Keratinocyte (primary cell): ENCODE measurements around the gene HHIPL1. TPM values are rescaled to one million over a fixed set of nuclear protein-coding genes. Genes with fewer than 3 reads are reported as not detected.

Experiments used
- DNase-seq: peaks from one replicate; pipeline ENCODE4 v3.0.0-alpha.2; 2011; ENCODE audit warnings: low read depth, missing footprints, low spot score
- FAIRE-seq: peaks from 2 replicates; lab custom pipeline; 2011; peaks lifted over from hg19 to GRCh38; lab: Jason Lieb, UNC
- H2AFZ ChIP-seq: 2 replicates; pipeline ENCODE4 v1.6.0; 2012; ENCODE audit warnings: low read length, control low read depth, inconsistent platforms; ENCODE audit not compliant: control insufficient read depth
- H3K27ac ChIP-seq: 2 replicates; pipeline ENCODE4 v1.5.1; 2011; ENCODE audit warnings: low read length; ENCODE audit not compliant: control insufficient read depth, insufficient read depth
- H3K27me3 ChIP-seq: 3 replicates; pipeline ENCODE4 v1.6.0; 2011; ENCODE audit warnings: low read length; ENCODE audit not compliant: control insufficient read depth, insufficient read depth; ENCODE audit errors: extremely low read depth
- H3K36me3 ChIP-seq, 2 experiments: 2 replicates in 1 of 2; 3 replicates in 1 of 2; pipeline ENCODE4 v1.5.1; 2011; ENCODE audit warnings: low read length in 2 of 2, mild to moderate bottlenecking in 1 of 2; ENCODE audit not compliant: control insufficient read depth in 2 of 2, insufficient read depth in 2 of 2; ENCODE audit errors: extremely low read depth in 1 of 2
- H3K4me1 ChIP-seq: 3 replicates; pipeline ENCODE4 v1.5.1; 2011; ENCODE audit warnings: low read length; ENCODE audit not compliant: control insufficient read depth, insufficient read depth; ENCODE audit errors: extremely low read depth
- H3K4me2 ChIP-seq: 3 replicates; pipeline ENCODE4 v1.6.0; 2011; ENCODE audit warnings: low read depth, low read length; ENCODE audit not compliant: control insufficient read depth, insufficient read depth; ENCODE audit errors: extremely low read depth
- H3K4me3 ChIP-seq, 3 experiments: fragments of 200-600 bp in 1 of 3; sonication (generic) in 1 of 3; 2 replicates in 2 of 3; 3 replicates in 1 of 3; pipeline ENCODE4 v1.5.1; 2011 to 2016; ENCODE audit warnings: low read length in 3 of 3, mild to moderate bottlenecking in 3 of 3, control low read depth in 2 of 3, inconsistent platforms in 1 of 3, low read depth in 1 of 3, mixed read lengths in 1 of 3, mixed run types in 1 of 3, moderate library complexity in 1 of 3; ENCODE audit not compliant: control insufficient read depth in 2 of 3, insufficient read depth in 2 of 3; ENCODE audit errors: extremely low read depth in 1 of 3
- H3K79me2 ChIP-seq: 2 replicates; pipeline ENCODE4 v1.6.0; 2012; ENCODE audit warnings: low read length; ENCODE audit not compliant: control insufficient read depth, insufficient read depth
- H3K9ac ChIP-seq: 3 replicates; pipeline ENCODE4 v1.6.0; 2011; ENCODE audit warnings: low read length; ENCODE audit not compliant: control insufficient read depth, insufficient read depth; ENCODE audit errors: extremely low read depth
- H3K9me1 ChIP-seq: 3 replicates; pipeline ENCODE4 v1.6.0; 2011; ENCODE audit warnings: low read length; ENCODE audit not compliant: control insufficient read depth, insufficient read depth; ENCODE audit errors: extremely low read depth
- H3K9me3 ChIP-seq: 2 replicates; pipeline ENCODE4 v1.5.1; 2012; ENCODE audit warnings: low read depth, low read length; ENCODE audit not compliant: control insufficient read depth
- H4K20me1 ChIP-seq: 3 replicates; pipeline ENCODE4 v1.6.0; 2011; ENCODE audit warnings: low read length; ENCODE audit not compliant: control insufficient read depth, insufficient read depth; ENCODE audit errors: extremely low read depth
- EZH2 ChIP-seq: IDR thresholded peaks from one replicate; pipeline ENCODE4 v1.6.1; 2012; ENCODE audit warnings: inconsistent platforms, mild to moderate bottlenecking, low read length, moderate library complexity
- dilution Hi-C: fragments of 300-500 bp; cut with MboI; formaldehyde crosslinking; loops from one replicate; pipeline ENCODE4 v1.7.0; 2020; ENCODE audit warnings: low sequenced_read_pairs; ENCODE audit not compliant: extremely low pct_ligation_motif_present
- polyA plus RNA-seq, 5 experiments: library from polyadenylated mRNA; depleted of rRNA in 3 of 5; stranded (reverse) in 3 of 5; stranded (forward) in 1 of 5; unstranded in 1 of 5; fragments of >200 nt; gene quantifications; 1 replicate in 1 of 5; 2 replicates in 3 of 5; 3 replicates in 1 of 5; pipeline versions ENCODE4 v1.2.1 to v1.2.3, GENCODE V29; 2011 to 2012; ENCODE audit warnings: missing spikeins in 2 of 5, low read depth in 1 of 5, low replicate concordance in 1 of 5
- TF ChIP-seq, protein P1 (sequence below), 3 experiments: IDR thresholded peaks in 1 of 3; conservative IDR thresholded peaks in 1 of 3; optimal IDR thresholded peaks in 1 of 3; 2 replicates in 2 of 3; 3 replicates in 1 of 3; pipeline versions ENCODE3 to v1.5.1; 2011; ENCODE audit warnings: low read length in 3 of 3, mild to moderate bottlenecking in 3 of 3, moderate library complexity in 2 of 3, control low read depth in 1 of 3, inconsistent platforms in 1 of 3; ENCODE audit not compliant: insufficient read depth in 2 of 3; ENCODE audit errors: extremely low read depth in 1 of 3

HHIPL1 gene
- polyA plus RNA-seq, 1 donor (not counting 4 experiments of a cell fraction or from before 2014, with no cell fraction given), result 0.08 TPM

DNA sequence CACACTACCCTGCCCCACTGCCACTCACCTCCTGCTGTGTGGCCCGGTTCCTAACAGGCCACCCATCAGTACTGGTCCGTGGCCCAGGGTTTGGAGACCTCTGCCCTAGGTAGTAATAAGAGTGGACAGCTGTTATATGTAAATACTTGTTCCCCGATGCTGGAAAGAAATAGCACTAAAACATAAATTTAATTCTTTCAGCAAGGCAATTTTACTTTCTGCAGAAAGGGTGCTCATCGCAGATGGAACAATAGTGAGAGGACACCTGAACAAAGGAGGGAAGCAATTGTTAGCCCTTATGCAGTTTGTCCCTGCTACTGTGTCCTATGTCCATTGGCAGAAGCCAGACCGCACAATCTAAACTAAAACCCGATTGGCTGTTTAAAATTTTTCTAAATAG, 33.3 kb downstream of the HHIPL1 start:
- no peak overlapping the region for H3K27ac ChIP-seq
- H3K4me1 ChIP-seq, result peaks cover 4% of the 10 kb centered on the region
- H3K4me2 ChIP-seq, result no peak overlapping the region
- dilution Hi-C loops, result no loop called here
- no peak overlapping the region for H3K4me3 ChIP-seq
- no peak overlapping the region for H2AFZ ChIP-seq
- peaks cover 30% of the 10 kb centered on the region for H3K27me3 ChIP-seq
- no peaks in the 10 kb centered on the region for H3K36me3 ChIP-seq
- no peak for TF ChIP-seq EZH2
- TF ChIP-seq, protein P1, sequence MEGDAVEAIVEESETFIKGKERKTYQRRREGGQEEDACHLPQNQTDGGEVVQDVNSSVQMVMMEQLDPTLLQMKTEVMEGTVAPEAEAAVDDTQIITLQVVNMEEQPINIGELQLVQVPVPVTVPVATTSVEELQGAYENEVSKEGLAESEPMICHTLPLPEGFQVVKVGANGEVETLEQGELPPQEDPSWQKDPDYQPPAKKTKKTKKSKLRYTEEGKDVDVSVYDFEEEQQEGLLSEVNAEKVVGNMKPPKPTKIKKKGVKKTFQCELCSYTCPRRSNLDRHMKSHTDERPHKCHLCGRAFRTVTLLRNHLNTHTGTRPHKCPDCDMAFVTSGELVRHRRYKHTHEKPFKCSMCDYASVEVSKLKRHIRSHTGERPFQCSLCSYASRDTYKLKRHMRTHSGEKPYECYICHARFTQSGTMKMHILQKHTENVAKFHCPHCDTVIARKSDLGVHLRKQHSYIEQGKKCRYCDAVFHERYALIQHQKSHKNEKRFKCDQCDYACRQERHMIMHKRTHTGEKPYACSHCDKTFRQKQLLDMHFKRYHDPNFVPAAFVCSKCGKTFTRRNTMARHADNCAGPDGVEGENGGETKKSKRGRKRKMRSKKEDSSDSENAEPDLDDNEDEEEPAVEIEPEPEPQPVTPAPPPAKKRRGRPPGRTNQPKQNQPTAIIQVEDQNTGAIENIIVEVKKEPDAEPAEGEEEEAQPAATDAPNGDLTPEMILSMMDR (optimal IDR thresholded peaks at IDR 0.05 in 1 of 3, IDR thresholded peaks at IDR 0.05 in 1 of 3, conservative IDR thresholded peaks at IDR 0.05 in 1 of 3; ENCODE audit: extremely low read depth in 1 of 3, insufficient read depth in 2 of 3, low read length in 3 of 3), result no peak
- DNase-seq (no peak), FAIRE-seq (no peak)
- H3K79me2 ChIP-seq, result no peaks in the 10 kb centered on the region
- no peak overlapping the region for H3K9ac ChIP-seq
- no peaks in the 10 kb centered on the region for H4K20me1 ChIP-seq
- no peaks in the 10 kb centered on the region for H3K9me1 ChIP-seq
- H3K9me3 ChIP-seq, result peaks cover 9% of the 10 kb centered on the region

DNA sequence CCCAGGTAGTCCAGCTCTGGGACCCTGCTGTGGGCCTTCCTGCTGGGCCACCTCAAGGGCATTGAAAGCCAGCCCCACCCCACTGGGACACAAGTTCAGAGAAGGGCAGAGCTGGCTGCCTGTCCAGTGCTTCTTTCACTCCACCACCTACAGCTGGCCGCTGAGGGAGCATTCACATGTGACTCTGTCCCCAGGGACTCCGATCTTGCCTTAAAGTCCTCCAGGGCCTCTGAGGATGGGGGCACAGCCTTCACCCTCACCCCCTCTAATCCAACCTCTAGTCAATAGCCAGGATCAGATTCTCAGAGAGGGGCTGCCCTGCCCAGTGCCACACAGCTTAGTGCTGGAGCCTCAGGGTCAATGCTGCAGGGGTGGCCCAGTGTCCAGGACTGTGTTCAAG, 34.2 kb downstream of the HHIPL1 start:
- no peak for DNase-seq
- TF ChIP-seq, protein P1 (optimal IDR thresholded peaks at IDR 0.05 in 1 of 3, IDR thresholded peaks at IDR 0.05 in 1 of 3, conservative IDR thresholded peaks at IDR 0.05 in 1 of 3; ENCODE audit: extremely low read depth in 1 of 3, insufficient read depth in 2 of 3, low read length in 3 of 3), result no peak
- TF ChIP-seq EZH2, result no peak
- H3K4me3 ChIP-seq, result no peak overlapping the region
- H3K9me3 ChIP-seq, result peaks cover 9% of the 10 kb centered on the region
- H3K4me2 ChIP-seq, result no peak overlapping the region
- H3K36me3 ChIP-seq, result no peaks in the 10 kb centered on the region
- FAIRE-seq, result no peak
- no peaks in the 10 kb centered on the region for H4K20me1 ChIP-seq
- no peaks in the 10 kb centered on the region for H3K79me2 ChIP-seq
- H3K9ac ChIP-seq, result no peak overlapping the region
- H3K4me1 ChIP-seq, result peaks cover 5% of the 10 kb centered on the region
- H3K9me1 ChIP-seq, result no peaks in the 10 kb centered on the region
- no peak overlapping the region for H3K27ac ChIP-seq
- peaks cover 28% of the 10 kb centered on the region for H3K27me3 ChIP-seq
- dilution Hi-C loops, result no loop called here
- no peak overlapping the region for H2AFZ ChIP-seq
